Omental fat pad (tissue), 4 donors: ENCODE data around the gene ZFHX3. TPM values are rescaled to one million over a fixed set of nuclear protein-coding genes. Genes with fewer than 3 reads are reported as not detected.
A peak's percentile ranks its signal among the peaks of the same experiment; 100 is the strongest.

Experiments
- ATAC-seq: fragments of 150-250 bp; one replicate; pipeline ENCODE4 v1.9.1; 2016; ENCODE audit warnings: mild to moderate bottlenecking, moderate library complexity; ENCODE audit not compliant: low FRiP score
- DNase-seq: peaks from one replicate; pipeline ENCODE4 v3.0.0-alpha.2; 2019; ENCODE audit warnings: low spot score
- CTCF ChIP-seq, 3 donors: fragments of 450-650 bp; IDR thresholded peaks; one replicate each; pipeline ENCODE4 v1.5.1; 2016 to 2017; ENCODE audit warnings: antibody characterized with exemption in 3 of 3, mild to moderate bottlenecking in 3 of 3, moderate library complexity in 2 of 3
- total RNA-seq, 4 donors: library from RNA; depleted of rRNA; stranded (reverse); fragments of >200 nt; gene quantifications; one replicate each; pipeline ENCODE4 v1.1.0, GENCODE V29; 2016

The ZFHX3 gene
- total RNA-seq, 4 donors from 2014 or later = 11.8 to 35.2 (median 13.7) TPM

- ATAC-seq (no peak), DNase-seq (no peak)
- no peak for TF ChIP-seq CTCF (IDR thresholded peaks at IDR 0.05)
Observed at GRCh38 chr16:72947379-72948237, 100.3 kb downstream of the ZFHX3 start.

- DNase-seq (no peak), ATAC-seq (peak; percentile 86)
- no peak for TF ChIP-seq CTCF (IDR thresholded peaks at IDR 0.05)
Observed at GRCh38 chr16:72946474-72947194, 101.3 kb downstream of the ZFHX3 start.

- no peak for TF ChIP-seq CTCF (IDR thresholded peaks at IDR 0.05)
- ATAC-seq (peak; percentile 25), DNase-seq (no peak)
Observed at GRCh38 chr16:72946063-72946462, 101.9 kb downstream of the ZFHX3 start.

- no peak for ATAC-seq
- DNase-seq = no peak
- no peak for TF ChIP-seq CTCF (IDR thresholded peaks at IDR 0.05)
Observed at GRCh38 chr16:72945611-72946010, 102.3 kb downstream of the ZFHX3 start.

GRCh38 chr16:72944757-72945485 lies 103.0 kb downstream of the ZFHX3 start:
- ATAC-seq (no peak), DNase-seq (no peak)
- TF ChIP-seq CTCF (IDR thresholded peaks at IDR 0.05) = no peak

- ATAC-seq (no peak), DNase-seq (no peak)
- TF ChIP-seq CTCF (IDR thresholded peaks at IDR 0.05) = no peak
Observed at GRCh38 chr16:72942021-72942420, 105.9 kb downstream of the ZFHX3 start.
